HG02943 (cell line): ENCODE measurements around the gene PIN1.
"Not testable (repeated sequence)": the region's sequence is repeated elsewhere in the genome, so short reads cannot be mapped to it uniquely, and the experiment has no call there.

Experiments
- ATAC-seq: cut with Tn5 transposase; IDR thresholded peaks from one replicate; pipeline ENCODE4 v1.9.1; 2021; ENCODE audit warnings: mild to moderate bottlenecking, low read depth, moderate library complexity; ENCODE audit not compliant: unreplicated experiment

PIN1 gene

DNA sequence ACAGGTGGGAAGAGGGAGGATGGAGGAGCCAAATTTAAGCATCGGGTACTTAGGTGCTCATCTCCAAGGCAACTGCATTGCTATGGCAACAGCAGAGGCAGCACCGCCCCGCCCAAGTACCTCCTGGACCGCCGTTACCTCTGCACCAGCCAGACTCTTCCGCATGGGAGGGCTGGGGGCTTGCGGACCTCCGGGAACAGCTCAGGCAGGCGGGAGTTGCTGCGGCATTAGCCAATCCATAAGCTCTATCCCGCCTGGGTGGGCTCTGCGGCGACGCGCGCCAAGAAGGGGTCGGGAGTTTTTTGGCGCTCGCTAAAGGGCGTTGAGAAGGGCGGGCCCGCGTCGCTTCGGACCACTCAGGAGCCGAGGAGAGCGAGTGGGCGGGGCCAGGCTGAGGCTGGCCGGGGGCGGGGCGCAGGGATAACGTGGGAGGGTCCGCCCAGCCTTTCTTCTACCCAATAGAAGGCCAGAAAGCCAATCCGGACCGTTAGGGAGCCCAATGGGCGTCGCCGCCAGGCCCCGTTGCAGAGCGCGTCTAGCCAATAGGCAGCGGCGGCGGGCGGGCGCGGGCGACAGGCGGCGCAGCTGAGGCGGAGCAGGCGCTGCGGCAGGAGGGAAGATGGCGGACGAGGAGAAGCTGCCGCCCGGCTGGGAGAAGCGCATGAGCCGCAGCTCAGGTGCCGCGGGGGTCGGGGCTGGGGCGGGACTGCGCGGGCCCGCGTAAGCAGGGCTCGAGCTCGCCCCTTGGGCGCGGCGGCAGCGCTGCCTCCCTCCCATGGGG, at the start of gene PIN1:
Gene PIN1 (plus strand): TSS at position 593 of the 781 bp plus-strand sequence. CDS start 27 bp downstream, at position 620.
- ATAC-seq: peak; percentile 93

DNA sequence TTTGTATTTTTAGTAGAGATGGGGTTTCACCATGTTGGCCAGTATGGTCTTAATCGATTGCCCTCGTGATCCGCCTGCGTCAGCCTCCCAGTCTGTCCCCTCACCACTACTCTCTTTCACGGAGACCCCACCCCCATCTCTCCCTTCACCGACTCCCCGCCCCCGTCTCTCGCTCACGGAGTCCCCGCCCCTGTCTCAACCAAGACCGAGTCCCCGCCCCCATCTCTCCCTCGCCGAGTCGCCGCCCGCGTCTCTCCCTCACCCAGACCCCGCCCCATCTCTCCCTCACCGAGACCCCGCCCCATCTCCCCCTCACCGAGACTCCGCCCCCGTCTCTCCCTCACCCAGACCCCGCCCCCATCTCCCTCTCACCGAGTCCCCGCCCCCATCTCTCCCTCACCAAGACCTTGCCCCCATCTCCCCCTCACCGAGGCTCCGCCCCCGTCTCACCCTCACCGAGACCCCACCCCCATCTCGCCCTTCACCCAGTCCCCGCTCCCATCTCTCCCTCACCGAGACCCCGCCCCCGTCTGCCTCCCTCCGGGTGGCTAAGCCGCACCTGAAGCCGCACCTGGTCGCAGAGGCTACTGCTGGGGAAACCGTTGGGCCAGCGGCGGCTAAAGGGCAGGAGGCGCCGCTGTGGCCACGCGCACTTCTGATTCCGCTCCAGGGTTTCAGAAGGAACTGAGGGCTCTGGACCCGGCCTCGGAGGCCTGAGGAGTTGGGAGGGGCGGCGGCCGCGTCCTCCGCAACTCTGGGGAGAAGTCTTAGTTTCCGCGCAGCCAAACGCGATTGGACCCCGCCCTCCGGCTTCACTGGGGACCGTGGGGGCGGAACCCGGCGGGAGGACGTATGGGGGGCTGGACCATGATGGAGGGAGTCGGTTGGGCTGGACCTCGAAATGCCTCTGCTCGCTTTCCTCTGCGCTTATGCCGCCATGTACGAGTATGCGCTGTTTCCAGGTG, 49.5 kb upstream of the PIN1 start:
- ATAC-seq: peak; percentile 67

DNA sequence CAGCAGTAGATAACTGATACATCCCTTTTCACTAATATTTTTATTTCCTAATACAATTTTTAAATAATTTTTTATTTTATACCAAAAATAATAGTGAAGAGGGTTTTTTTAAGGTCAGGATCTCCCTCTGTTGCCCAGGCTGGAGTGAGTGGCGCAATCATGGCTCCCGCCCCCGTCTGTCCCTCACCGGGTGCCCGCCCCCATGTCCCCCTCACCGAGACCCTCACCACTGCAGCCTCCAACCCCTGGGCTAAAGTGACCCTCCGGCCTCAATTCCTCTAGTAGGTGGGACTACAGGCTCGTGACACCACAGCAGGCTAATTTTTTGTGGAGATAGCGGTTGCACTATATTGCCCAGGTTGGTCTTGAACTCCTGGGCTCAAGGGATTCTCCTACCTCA, 48.8 kb upstream of the PIN1 start:
- ATAC-seq: no peak

DNA sequence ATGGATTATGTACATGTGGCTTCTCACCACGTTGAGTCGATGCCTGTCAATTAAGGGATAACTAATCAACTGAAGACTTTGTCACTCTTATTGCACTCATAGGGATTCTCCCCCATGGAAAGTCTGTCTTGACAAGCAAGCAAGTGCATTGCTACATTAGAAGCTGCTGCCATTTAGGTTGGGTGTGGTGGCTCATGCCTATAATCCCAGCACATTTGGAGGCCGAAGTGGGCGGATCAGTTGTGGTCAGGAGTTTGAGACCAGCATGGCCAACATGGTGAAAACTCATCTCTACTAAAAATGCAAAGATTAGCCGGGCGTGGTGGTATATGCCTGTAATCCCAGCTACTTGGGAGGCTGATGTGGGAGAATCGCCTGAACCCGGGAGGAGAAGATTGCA, 48.3 kb upstream of the PIN1 start:
- ATAC-seq: no peak

DNA sequence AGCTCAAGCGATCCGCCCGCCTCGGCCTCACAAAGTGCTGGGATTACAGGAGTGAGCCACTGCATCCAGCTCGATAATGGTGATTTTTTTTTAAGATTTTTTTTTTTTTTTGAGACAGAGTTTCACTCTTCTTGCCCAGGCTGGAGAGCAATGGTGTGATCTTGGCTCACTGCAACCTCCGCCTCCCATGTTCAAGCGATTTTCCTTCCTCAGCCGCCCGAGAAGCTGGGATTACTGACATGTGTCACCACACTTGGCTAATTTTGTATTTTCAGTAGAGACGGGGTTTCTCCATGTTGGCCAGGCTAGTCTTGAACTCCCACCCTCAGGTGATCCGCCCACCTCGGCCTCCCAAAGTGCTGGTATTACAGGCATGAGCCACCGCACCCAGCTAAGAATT, 46.5 kb upstream of the PIN1 start:
- ATAC-seq: not testable (repeated sequence)

DNA sequence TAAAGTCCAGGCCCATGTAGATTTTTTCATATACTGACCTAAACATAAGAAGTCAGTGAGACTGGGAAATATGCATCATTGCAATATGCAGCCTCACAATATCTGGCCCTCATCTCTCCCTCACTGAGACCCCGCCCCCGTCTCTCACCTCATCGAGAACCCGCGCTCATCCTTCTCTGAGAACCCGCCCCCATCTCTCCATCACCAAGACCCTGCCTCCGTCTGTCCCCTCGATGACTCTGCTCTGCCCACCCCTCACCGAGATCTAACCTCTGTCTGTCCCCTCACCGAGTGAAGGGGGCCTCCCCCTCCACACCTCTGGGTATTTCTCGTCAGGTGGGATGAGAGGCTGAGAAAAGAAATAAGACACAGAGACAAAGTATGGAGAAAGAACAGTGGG, 46.1 kb upstream of the PIN1 start:
- ATAC-seq: no peak

DNA sequence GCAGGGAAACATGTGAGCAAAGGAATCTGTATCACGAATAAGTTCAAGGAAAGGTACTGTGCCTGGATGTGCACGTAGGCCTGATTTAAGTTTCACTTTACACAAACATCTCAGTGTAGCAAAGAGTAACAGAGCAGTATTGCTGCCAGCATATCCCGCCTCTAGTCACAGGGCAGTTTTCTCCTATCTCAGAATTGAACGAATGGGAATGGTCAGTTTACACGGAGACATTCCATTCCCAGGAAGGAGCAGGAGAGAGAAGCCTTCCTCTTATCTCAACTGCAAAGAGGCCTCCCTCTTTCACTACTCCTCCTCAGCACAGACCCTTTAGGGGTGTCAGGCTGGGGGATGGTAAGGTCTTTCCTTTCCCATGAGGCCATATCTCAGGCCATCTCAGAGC, 45.5 kb upstream of the PIN1 start:
- ATAC-seq: not testable (repeated sequence)

DNA sequence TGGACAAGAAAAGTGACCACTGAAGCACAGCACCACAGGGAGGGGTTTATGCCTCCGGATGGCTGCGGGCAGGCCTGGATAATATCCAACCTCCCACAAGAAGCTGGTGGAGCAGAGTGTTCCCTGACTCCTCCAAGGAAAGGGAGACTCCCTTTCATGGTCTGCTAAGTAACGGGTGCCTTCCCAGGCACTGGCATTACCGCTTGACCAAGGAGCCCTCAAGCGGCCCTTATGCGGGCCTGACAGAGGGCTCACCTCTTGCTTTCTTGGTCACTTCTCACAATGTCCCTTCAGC, 44.1 kb upstream of the PIN1 start:
- ATAC-seq: not testable (repeated sequence)

DNA sequence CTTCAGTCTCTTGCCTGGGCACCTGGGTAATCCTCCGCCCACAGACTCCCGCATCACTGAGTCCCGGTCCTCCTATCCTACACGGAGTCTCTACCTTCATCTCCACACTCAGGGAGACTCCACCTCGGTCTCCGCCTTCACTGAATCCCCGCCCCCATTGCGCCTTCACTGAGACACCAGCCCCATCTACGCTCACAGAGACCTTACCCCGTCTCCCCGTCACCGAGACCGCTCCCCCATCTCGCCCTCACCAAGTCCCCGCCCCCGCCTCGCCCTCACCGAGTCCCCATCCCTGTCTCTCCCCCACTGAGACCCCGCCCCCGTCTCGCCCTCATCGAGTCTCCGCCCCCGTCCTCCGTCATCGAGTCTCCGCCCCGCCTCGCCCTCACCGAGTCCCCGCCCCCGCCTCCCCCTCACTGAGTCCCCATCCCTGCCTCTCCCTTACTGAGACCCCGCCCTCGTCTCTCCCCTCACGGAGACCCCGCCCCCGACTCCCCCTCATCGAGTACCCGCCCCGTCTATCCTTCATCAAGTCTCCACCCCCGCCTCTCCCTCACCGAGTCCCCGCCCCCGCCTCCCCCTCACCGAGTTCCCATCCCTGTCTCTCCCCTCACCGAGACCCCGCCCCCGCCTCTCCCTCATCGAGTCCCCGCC, 43.4 kb upstream of the PIN1 start:
- no peak for ATAC-seq

DNA sequence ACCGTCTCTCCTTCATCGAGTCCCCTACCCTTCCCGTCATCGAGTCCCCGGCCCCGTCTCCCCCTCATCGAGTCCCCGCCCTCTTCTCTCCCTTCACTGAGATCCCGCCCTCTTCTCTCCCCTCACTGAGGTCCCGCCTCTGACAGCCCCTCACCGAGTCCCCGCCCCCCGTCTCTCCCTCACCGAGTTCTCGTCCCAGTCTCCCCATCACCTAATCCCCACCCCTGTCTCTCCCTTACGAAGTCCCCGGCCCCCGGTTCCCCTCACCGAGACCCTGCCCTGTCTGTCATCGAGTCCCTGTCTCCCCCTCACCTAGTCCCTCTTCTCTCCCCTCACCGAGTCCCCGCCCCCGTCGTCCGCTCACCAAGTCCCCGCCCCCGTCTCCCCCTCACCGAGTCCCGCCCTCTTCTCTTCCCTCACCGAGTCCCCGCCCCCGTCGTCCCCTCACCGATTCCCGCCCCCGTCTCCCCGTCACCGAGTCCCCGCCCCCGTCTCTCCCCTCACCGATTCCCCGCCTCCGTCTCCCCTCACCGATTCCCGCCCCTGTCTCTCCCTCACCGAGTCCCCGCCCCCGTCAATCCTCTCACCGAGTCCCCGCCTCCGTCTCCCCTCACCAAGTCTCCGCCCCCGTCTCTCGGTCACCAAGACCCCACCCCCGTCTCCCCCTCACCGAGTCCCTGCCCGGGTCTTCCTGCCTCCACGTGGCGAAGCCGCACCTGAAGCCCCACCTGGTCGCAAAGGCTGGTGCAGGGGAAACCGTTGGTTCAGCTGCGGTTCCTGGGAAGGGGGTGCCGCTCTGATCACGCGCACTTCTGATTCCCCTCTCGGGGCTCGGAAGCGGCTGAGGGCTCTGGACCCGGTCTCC, 42.7 kb upstream of the PIN1 start:
- no peak for ATAC-seq

DNA sequence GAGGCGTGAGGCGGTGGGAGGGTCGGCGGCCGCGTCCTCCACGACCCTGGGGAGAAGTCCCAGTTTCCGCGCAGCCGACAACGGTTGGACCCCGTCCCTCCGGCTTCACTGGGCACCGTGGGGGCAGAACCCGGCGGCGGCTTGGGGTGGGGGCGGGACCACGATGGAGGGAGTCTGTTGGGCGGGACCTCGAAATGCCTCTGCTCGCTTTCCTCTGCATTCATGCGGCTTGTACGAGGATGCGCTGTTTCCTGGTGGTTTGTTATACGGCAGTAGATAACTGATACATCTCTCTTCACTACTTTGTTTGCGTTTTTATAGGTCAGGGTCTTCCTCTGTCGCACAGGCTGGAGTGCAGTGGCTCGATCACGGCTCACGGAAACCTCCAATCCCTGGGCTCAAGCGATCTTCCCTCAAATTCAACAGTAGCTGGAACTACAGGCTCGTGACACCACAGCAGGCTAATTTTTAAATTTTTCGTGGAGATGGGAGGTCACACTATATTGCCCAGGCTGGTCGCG, 42.0 kb upstream of the PIN1 start:
- ATAC-seq: no peak

DNA sequence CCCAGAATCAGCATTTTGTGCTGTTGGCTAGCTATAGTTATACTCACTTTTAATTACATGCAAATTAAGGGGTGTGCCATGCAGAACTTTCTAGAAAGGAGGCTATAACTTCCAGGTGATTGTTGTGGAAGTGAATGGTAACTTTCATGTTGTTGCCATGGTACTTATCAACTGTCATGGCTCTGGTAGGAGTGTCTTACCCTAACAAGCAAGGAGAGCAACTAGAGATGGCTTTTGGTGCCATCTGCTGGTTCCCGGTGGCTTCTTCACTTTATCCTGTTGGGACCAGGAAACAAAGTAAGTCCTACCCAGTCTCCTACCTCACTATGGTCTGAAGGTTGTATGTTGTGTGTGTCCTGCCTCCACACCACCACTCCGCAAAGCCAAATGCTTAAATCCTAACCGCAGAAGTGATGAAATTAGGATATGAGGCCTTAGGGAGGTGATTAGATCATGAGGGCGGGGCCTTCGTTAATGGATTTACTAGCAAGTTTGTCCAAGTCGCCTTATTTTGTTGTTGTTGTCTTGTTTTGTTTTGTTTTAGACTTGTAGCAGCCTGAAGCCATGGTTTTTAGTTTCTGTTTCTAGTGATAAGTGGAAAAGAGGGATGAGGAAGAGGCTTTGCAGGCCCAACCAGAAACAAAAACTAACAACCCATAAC, 38.9 kb upstream of the PIN1 start:
- ATAC-seq: no peak

DNA sequence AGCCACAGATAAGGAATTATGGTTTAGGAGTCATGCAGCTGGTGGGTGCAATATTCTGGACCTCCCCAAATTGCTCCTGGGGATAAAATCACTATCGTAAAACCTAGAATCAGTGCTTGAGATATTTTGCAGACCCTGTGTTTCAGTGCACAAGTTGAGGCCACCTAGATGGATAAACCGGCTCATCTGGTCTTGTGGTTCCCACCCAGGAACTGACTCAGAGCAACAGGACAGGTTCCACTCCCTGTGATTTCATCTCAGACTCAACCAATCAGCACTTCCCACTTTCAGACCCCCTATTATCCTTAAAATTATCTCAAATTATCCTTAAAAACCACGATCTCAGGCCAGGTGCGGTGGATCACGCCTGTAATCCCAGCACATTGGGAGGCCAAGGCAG, 37.2 kb upstream of the PIN1 start:
- ATAC-seq: no peak

DNA sequence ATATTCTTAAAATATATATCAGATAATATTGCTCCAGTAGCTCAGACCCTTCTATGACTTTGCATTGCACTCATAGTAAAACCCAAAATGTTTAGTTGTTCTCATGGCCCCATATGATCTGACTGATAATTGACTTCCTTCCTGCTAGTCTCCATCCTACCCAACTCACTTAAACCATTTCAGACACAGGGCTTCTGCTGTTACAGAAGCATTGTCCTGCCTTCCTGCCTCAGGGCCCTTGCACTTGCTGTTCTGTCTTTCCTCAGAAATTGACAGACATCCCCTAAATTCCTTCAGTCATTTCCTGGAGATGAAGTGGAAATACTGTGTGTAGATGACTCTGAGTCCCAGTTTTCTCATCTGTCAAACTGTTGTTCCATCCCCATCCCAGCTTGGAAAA, 36.0 kb upstream of the PIN1 start:
- no peak for ATAC-seq

DNA sequence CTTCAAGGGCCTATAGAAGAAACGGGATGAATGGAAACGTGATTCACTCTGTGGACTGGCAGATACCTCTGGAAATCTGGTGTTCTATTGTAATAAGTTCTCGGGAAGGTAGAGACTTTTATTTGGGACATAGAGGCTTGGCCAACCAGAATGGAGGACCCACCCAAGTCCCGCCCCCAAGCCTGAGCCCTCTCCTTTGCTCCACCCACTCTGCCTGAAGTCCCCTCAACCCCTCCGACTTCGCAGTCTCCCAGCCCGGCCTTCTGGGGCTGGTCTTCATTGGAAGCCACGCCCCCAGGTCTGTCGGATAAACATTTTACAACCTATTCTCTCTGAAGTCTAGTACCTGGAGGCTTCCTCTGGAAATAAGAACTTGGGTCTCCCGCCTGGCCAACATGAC, 33.1 kb upstream of the PIN1 start:
- ATAC-seq: no peak

DNA sequence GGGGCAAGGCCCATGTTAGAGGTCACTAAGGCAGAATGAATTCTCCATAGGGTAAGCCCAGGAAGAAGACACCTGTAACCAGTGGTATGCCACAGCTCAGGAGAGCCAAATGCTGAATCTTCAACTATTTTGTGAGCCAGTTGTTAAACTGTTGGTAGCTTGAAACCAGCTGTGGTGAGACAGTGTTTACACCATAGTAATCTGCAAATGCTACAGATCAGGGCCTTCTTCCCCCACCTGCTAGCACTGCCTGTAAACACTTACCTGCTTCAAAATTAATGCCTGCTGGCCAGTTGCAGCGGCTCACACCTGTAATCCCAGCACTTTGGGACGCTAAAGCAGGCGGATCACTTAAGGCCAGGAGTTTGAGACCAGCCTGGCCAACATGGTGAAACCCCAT, 28.3 kb upstream of the PIN1 start:
- ATAC-seq: no peak

DNA sequence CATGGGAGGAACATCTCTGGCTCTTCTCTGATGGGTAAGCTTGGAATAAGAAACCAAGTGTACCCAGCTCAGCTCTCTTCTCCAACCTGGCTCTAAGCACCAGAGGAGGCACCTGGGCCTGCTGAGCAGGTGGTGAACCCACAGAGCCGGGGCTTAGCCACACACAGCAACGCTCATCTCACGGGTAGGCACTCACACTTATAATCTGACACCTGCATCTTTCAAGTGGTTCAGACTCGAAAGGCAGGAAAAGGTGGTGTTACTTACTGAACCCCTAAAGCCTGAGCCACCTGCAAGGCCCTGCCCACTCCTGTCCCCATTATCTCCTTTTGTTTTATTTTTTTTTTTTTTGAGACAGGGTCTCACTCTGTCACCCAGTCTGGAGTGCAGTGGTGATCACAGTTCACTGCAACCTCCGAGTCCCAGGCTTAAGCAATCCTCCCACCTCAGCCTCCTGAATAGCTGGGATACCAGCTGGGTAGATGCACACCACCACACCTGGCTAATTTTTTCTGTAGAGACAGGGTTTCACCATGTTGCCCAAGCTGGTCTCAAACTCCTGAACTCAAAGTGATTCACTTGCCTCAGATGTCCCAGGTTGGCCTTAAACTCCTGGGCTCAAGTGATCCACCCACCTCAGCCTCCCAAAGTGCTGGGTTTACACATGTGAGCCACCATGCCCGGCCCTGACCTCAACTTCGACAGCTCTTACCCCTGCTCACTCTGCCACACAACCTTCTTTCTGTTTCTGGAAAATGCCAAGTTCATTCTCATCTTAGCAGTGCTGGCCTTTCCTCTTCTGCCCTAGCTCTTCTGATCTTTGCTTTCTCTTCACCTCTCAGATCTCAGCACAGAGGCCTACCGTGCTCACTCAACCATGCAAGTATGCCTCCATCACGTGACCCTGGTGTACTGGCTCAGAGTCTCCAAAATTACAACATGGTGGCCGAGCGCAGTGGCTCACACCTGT, 26.0 kb upstream of the PIN1 start:
- ATAC-seq: no peak

DNA sequence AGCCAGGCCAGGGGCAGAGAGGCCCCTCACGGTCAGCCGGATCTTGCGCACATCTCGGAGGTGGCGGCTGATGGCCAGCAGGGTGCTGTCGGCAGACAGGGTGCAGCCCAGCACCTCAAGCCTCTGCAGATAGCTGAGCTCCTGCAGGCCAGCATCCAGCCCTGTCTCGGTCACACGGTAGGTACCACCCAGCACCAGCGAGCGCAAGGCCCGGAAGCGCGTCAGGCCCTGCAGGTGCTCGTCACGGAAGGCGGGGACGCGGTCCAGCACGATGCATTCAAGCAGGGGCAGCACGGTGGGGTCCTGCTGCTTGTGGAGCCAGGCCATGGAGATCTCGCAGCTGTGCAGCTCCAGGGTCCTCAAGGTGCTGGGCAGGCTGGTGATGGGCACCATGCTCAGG, 24.0 kb upstream of the PIN1 start:
- no peak for ATAC-seq
